Keratinocyte (primary cell): ENCODE measurements around the gene PPHLN1. TPM values are rescaled to one million over a fixed set of nuclear protein-coding genes. Genes with fewer than 3 reads are reported as not detected.

Source experiments
- DNase-seq: peaks from one replicate; pipeline ENCODE4 v3.0.0-alpha.2; 2011; ENCODE audit warnings: low read depth, missing footprints, low spot score
- FAIRE-seq: peaks from 2 replicates; lab custom pipeline; 2011; peaks lifted over from hg19 to GRCh38; lab: Jason Lieb, UNC
- H2AFZ ChIP-seq: 2 replicates; pipeline ENCODE4 v1.6.0; 2012; ENCODE audit warnings: low read length, control low read depth, inconsistent platforms; ENCODE audit not compliant: control insufficient read depth
- H3K27ac ChIP-seq: 2 replicates; pipeline ENCODE4 v1.5.1; 2011; ENCODE audit warnings: low read length; ENCODE audit not compliant: control insufficient read depth, insufficient read depth
- H3K27me3 ChIP-seq: 3 replicates; pipeline ENCODE4 v1.6.0; 2011; ENCODE audit warnings: low read length; ENCODE audit not compliant: control insufficient read depth, insufficient read depth; ENCODE audit errors: extremely low read depth
- H3K36me3 ChIP-seq, 2 experiments: 2 replicates in 1 of 2; 3 replicates in 1 of 2; pipeline ENCODE4 v1.5.1; 2011; ENCODE audit warnings: low read length in 2 of 2, mild to moderate bottlenecking in 1 of 2; ENCODE audit not compliant: control insufficient read depth in 2 of 2, insufficient read depth in 2 of 2; ENCODE audit errors: extremely low read depth in 1 of 2
- H3K4me1 ChIP-seq: 3 replicates; pipeline ENCODE4 v1.5.1; 2011; ENCODE audit warnings: low read length; ENCODE audit not compliant: control insufficient read depth, insufficient read depth; ENCODE audit errors: extremely low read depth
- H3K4me2 ChIP-seq: 3 replicates; pipeline ENCODE4 v1.6.0; 2011; ENCODE audit warnings: low read depth, low read length; ENCODE audit not compliant: control insufficient read depth, insufficient read depth; ENCODE audit errors: extremely low read depth
- H3K4me3 ChIP-seq, 3 experiments: fragments of 200-600 bp in 1 of 3; sonication (generic) in 1 of 3; 2 replicates in 2 of 3; 3 replicates in 1 of 3; pipeline ENCODE4 v1.5.1; 2011 to 2016; ENCODE audit warnings: low read length in 3 of 3, mild to moderate bottlenecking in 3 of 3, control low read depth in 2 of 3, inconsistent platforms in 1 of 3, low read depth in 1 of 3, mixed read lengths in 1 of 3, mixed run types in 1 of 3, moderate library complexity in 1 of 3; ENCODE audit not compliant: control insufficient read depth in 2 of 3, insufficient read depth in 2 of 3; ENCODE audit errors: extremely low read depth in 1 of 3
- H3K79me2 ChIP-seq: 2 replicates; pipeline ENCODE4 v1.6.0; 2012; ENCODE audit warnings: low read length; ENCODE audit not compliant: control insufficient read depth, insufficient read depth
- H3K9ac ChIP-seq: 3 replicates; pipeline ENCODE4 v1.6.0; 2011; ENCODE audit warnings: low read length; ENCODE audit not compliant: control insufficient read depth, insufficient read depth; ENCODE audit errors: extremely low read depth
- H3K9me1 ChIP-seq: 3 replicates; pipeline ENCODE4 v1.6.0; 2011; ENCODE audit warnings: low read length; ENCODE audit not compliant: control insufficient read depth, insufficient read depth; ENCODE audit errors: extremely low read depth
- H3K9me3 ChIP-seq: 2 replicates; pipeline ENCODE4 v1.5.1; 2012; ENCODE audit warnings: low read depth, low read length; ENCODE audit not compliant: control insufficient read depth
- H4K20me1 ChIP-seq: 3 replicates; pipeline ENCODE4 v1.6.0; 2011; ENCODE audit warnings: low read length; ENCODE audit not compliant: control insufficient read depth, insufficient read depth; ENCODE audit errors: extremely low read depth
- CTCF ChIP-seq, 3 experiments: IDR thresholded peaks in 1 of 3; conservative IDR thresholded peaks in 1 of 3; optimal IDR thresholded peaks in 1 of 3; 2 replicates in 2 of 3; 3 replicates in 1 of 3; pipeline versions ENCODE3 to v1.5.1; 2011; ENCODE audit warnings: low read length in 3 of 3, mild to moderate bottlenecking in 3 of 3, moderate library complexity in 2 of 3, control low read depth in 1 of 3, inconsistent platforms in 1 of 3; ENCODE audit not compliant: insufficient read depth in 2 of 3; ENCODE audit errors: extremely low read depth in 1 of 3
- EZH2 ChIP-seq: IDR thresholded peaks from one replicate; pipeline ENCODE4 v1.6.1; 2012; ENCODE audit warnings: inconsistent platforms, mild to moderate bottlenecking, low read length, moderate library complexity
- dilution Hi-C: fragments of 300-500 bp; cut with MboI; formaldehyde crosslinking; loops from one replicate; pipeline ENCODE4 v1.7.0; 2020; ENCODE audit warnings: low sequenced_read_pairs; ENCODE audit not compliant: extremely low pct_ligation_motif_present
- polyA plus RNA-seq, 5 experiments: library from polyadenylated mRNA; depleted of rRNA in 3 of 5; stranded (reverse) in 3 of 5; stranded (forward) in 1 of 5; unstranded in 1 of 5; fragments of >200 nt; gene quantifications; 1 replicate in 1 of 5; 2 replicates in 3 of 5; 3 replicates in 1 of 5; pipeline versions ENCODE4 v1.2.1 to v1.2.3, GENCODE V29; 2011 to 2012; ENCODE audit warnings: missing spikeins in 2 of 5, low read depth in 1 of 5, low replicate concordance in 1 of 5

The PPHLN1 gene
- polyA plus RNA-seq, 1 donor (not counting 4 experiments of a cell fraction or from before 2014, with no cell fraction given): 95.5 TPM

GRCh38 chr12:42325326-42325652, 678 bp upstream of the PPHLN1 start:
- dilution Hi-C loops: no loop called here
- H3K4me2 ChIP-seq: peak overlapping the region; percentile 81
- TF ChIP-seq CTCF (optimal IDR thresholded peaks at IDR 0.05 in 1 of 3, IDR thresholded peaks at IDR 0.05 in 1 of 3, conservative IDR thresholded peaks at IDR 0.05 in 1 of 3; ENCODE audit: extremely low read depth in 1 of 3, insufficient read depth in 2 of 3, low read length in 3 of 3) (no peak), EZH2 (no peak)
- no peak for DNase-seq
- H4K20me1 ChIP-seq: no peaks in the 10 kb centered on the region
- H2AFZ ChIP-seq: peak overlapping the region; percentile 80
- peak overlapping the region; percentile 97 for H3K9ac ChIP-seq
- no peaks in the 10 kb centered on the region for H3K27me3 ChIP-seq
- H3K36me3 ChIP-seq: peaks cover 0 to 5% of the 10 kb centered on the region in 2 experiments
- peaks cover 27% of the 10 kb centered on the region for H3K4me1 ChIP-seq
- peaks cover 51% of the 10 kb centered on the region for H3K79me2 ChIP-seq
- peaks cover 3% of the 10 kb centered on the region for H3K9me1 ChIP-seq
- H3K27ac ChIP-seq: peak overlapping the region; percentile 96
- FAIRE-seq: no peak
- no peaks in the 10 kb centered on the region for H3K9me3 ChIP-seq
- H3K4me3 ChIP-seq: peak overlapping the region; percentile 82 to 99 (median 90)

GRCh38 chr12:42326541-42327226, 717 bp downstream of the PPHLN1 start:
- H3K79me2 ChIP-seq: peaks cover 64% of the 10 kb centered on the region
- peak overlapping the region; percentile 80 for H2AFZ ChIP-seq
- H3K9me1 ChIP-seq: peaks cover 3% of the 10 kb centered on the region
- H3K4me1 ChIP-seq: peaks cover 27% of the 10 kb centered on the region
- peaks cover 2% of the 10 kb centered on the region for H4K20me1 ChIP-seq
- no peaks in the 10 kb centered on the region for H3K9me3 ChIP-seq
- FAIRE-seq (peak; percentile 51), DNase-seq (no peak)
- peak overlapping the region; percentile 96 for H3K4me2 ChIP-seq
- H3K27me3 ChIP-seq: no peaks in the 10 kb centered on the region
- dilution Hi-C loops: no loop called here
- H3K4me3 ChIP-seq: peak overlapping the region; percentile 82 to 99 (median 90)
- TF ChIP-seq CTCF (optimal IDR thresholded peaks at IDR 0.05 in 1 of 3, IDR thresholded peaks at IDR 0.05 in 1 of 3, conservative IDR thresholded peaks at IDR 0.05 in 1 of 3; ENCODE audit: extremely low read depth in 1 of 3, insufficient read depth in 2 of 3, low read length in 3 of 3) (no peak), EZH2 (no peak)
- peak overlapping the region; percentile 96 for H3K27ac ChIP-seq
- peak overlapping the region; percentile 97 for H3K9ac ChIP-seq
- peaks cover 0 to 5% of the 10 kb centered on the region in 2 experiments for H3K36me3 ChIP-seq
